WI38 (cell line): ENCODE measurements around the gene PRDM11.

Experiments
- H3K4me3 ChIP-seq: 2 replicates; pipeline ENCODE4 v1.5.1; 2011; ENCODE audit warnings: low read depth, mild to moderate bottlenecking, control low read depth, low read length
- CTCF ChIP-seq: IDR thresholded peaks from 2 replicates; pipeline ENCODE4 v1.5.1; 2012; ENCODE audit warnings: low read depth, mild to moderate bottlenecking, control low read depth, low read length

The PRDM11 gene

GRCh38 chr11:45104006-45104789 is 42.2 kb upstream of the PRDM11 start:
- no peak overlapping the region for H3K4me3 ChIP-seq
- no peak for TF ChIP-seq CTCF

GRCh38 chr11:45104790-45105084 is 41.7 kb upstream of the PRDM11 start:
- no peak overlapping the region for H3K4me3 ChIP-seq
- TF ChIP-seq CTCF = no peak

GRCh38 chr11:45105233-45105983 is 41.0 kb upstream of the PRDM11 start:
- H3K4me3 ChIP-seq = no peak overlapping the region
- peak; percentile 86 for TF ChIP-seq CTCF

- H3K4me3 ChIP-seq = no peak overlapping the region
- no peak for TF ChIP-seq CTCF
These were observed 40.5 kb upstream of the PRDM11 start for GRCh38 chr11:45105984-45106375.

GRCh38 chr11:45106440-45106839 is 40.0 kb upstream of the PRDM11 start:
- no peak overlapping the region for H3K4me3 ChIP-seq
- TF ChIP-seq CTCF = no peak

- no peak overlapping the region for H3K4me3 ChIP-seq
- TF ChIP-seq CTCF = no peak
These were observed 39.4 kb upstream of the PRDM11 start for GRCh38 chr11:45107029-45107428.
